ENCODE results near the gene RBMS1.

RBMS1 gene

DNA sequence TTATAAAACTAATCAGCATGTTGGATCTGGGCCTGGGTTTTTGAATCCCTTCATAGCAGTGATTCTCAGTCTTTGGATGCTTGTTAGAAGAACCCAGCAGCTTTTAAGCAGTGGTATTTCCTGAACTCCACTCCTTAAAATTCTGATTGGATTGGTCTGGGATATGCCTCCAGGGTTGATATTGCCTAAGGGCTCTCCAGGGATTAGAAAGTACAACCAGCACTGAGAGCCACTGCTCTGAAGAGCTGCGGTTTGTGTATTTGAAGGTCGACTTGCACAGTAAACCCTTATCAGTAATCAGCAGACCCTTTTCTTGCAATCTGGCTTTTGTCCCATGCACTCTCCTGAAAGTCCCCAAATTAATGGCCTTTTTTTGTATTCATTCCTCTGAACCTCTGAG, 17.0 kb upstream of the RBMS1 start:
- Mint-ChIP-seq H3K4me1 (peaks cover 32% of the 10 kb centered on the region), H3K36me3 (ENCODE audit: low read depth) (peaks cover 2% of the 10 kb centered on the region), H3K9me3 (no peaks in the 10 kb centered on the region), H3K4me3 (no peak overlapping the region), H3K27me3 (peaks cover 2% of the 10 kb centered on the region), H3K27ac (no peak overlapping the region)
- DNase-seq = no peak
- ATAC-seq = no peak

DNA sequence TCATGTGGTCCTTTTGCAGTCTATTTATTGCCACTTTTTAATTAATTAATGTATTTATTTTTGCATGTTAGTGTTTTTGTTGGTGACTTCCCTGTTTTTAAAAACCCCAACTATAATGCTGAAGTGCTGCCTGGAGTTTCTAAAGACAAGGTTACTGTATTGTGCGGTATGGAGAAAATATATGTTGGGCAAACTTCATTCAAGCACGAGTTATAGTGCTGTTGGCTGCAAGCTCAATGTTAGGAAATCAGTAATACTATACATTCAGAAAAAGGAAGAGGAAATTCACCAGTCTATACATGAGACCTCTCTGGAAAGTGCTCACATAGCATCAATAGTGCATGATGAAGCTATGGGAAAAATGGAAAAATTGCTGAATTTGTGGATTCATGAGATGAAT, 15.4 kb upstream of the RBMS1 start:
- Mint-ChIP-seq H3K27ac (no peak overlapping the region), H3K36me3 (ENCODE audit: low read depth) (peaks cover 2% of the 10 kb centered on the region), H3K9me3 (no peaks in the 10 kb centered on the region), H3K4me3 (no peak overlapping the region), H3K27me3 (no peaks in the 10 kb centered on the region), H3K4me1 (peaks cover 24% of the 10 kb centered on the region)
- no peak for ATAC-seq
- no peak for DNase-seq

- Mint-ChIP-seq H3K27me3 (no peaks in the 10 kb centered on the region), H3K4me1 (peaks cover 21% of the 10 kb centered on the region), H3K36me3 (ENCODE audit: low read depth) (peaks cover 2% of the 10 kb centered on the region), H3K9me3 (no peaks in the 10 kb centered on the region), H3K27ac (no peak overlapping the region), H3K4me3 (no peak overlapping the region)
- DNase-seq (no peak), ATAC-seq (no peak)
These were observed 13.9 kb upstream of the RBMS1 start for GRCh38 chr2:160507464-160507863.

- peak overlapping the region; percentile 47 for H3K4me3 Mint-ChIP-seq
- H3K9me3 Mint-ChIP-seq = no peaks in the 10 kb centered on the region
- peak overlapping the region; percentile 42 for H3K27ac Mint-ChIP-seq
- ATAC-seq (peak; percentile 69), DNase-seq (no peak)
- H3K36me3 Mint-ChIP-seq (ENCODE audit: low read depth) = peaks cover 2% of the 10 kb centered on the region
- H3K4me1 Mint-ChIP-seq = peaks cover 17% of the 10 kb centered on the region
- no peaks in the 10 kb centered on the region for H3K27me3 Mint-ChIP-seq
These were observed 13.4 kb upstream of the RBMS1 start for GRCh38 chr2:160507046-160507407.

- peak overlapping the region; percentile 47 for H3K4me3 Mint-ChIP-seq
- peaks cover 17% of the 10 kb centered on the region for H3K4me1 Mint-ChIP-seq
- no peaks in the 10 kb centered on the region for H3K9me3 Mint-ChIP-seq
- peak overlapping the region; percentile 42 for H3K27ac Mint-ChIP-seq
- no peaks in the 10 kb centered on the region for H3K27me3 Mint-ChIP-seq
- DNase-seq (no peak), ATAC-seq (no peak)
- peaks cover 2% of the 10 kb centered on the region for H3K36me3 Mint-ChIP-seq (ENCODE audit: low read depth)
These were observed 12.9 kb upstream of the RBMS1 start for GRCh38 chr2:160506371-160507045.

GRCh38 chr2:160505256-160505655, 11.6 kb upstream of the RBMS1 start:
- no peak overlapping the region for H3K27ac Mint-ChIP-seq
- peaks cover 2% of the 10 kb centered on the region for H3K36me3 Mint-ChIP-seq (ENCODE audit: low read depth)
- ATAC-seq = no peak

GRCh38 chr2:160502478-160502877, 8.9 kb upstream of the RBMS1 start:
- Mint-ChIP-seq H3K36me3 (ENCODE audit: low read depth) (peaks cover 2% of the 10 kb centered on the region), H3K27ac (no peak overlapping the region), H3K4me3 (no peak overlapping the region), H3K27me3 (no peaks in the 10 kb centered on the region), H3K9me3 (no peaks in the 10 kb centered on the region), H3K4me1 (peaks cover 12% of the 10 kb centered on the region)
- ATAC-seq = no peak
- DNase-seq = no peak

More at GRCh38 chr2:160505256-160505655, 11.6 kb upstream of the RBMS1 start:
- peaks cover 13% of the 10 kb centered on the region for H3K4me1 Mint-ChIP-seq
- H3K4me3 Mint-ChIP-seq = no peak overlapping the region
- no peaks in the 10 kb centered on the region for H3K27me3 Mint-ChIP-seq
- DNase-seq = no peak
- no peaks in the 10 kb centered on the region for H3K9me3 Mint-ChIP-seq

DNA sequence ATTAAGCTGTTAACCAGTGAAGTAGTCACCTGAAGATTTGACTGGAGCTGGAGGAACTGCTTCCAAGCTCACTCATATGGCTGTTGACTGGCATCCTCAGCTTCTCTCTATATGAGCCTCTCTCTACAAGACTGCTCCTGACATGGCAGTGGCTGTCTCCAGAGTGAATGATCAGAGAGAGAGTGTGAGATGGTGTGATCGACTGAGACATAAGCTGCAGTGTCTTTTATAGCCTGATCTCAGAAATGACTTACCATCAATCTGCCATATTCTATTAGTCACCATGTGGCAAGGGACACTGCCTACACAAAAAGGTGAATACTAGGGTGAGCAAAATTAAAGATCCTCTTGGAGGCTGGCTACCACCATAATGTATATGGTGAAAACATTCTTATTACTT, 7.8 kb upstream of the RBMS1 start:
- no peak overlapping the region for H3K4me3 Mint-ChIP-seq
- H3K36me3 Mint-ChIP-seq (ENCODE audit: low read depth) = peaks cover 1% of the 10 kb centered on the region
- DNase-seq = no peak
- no peaks in the 10 kb centered on the region for H3K9me3 Mint-ChIP-seq
- peak; percentile 49 for ATAC-seq
- H3K4me1 Mint-ChIP-seq = peaks cover 6% of the 10 kb centered on the region
- H3K27me3 Mint-ChIP-seq = no peaks in the 10 kb centered on the region
- H3K27ac Mint-ChIP-seq = no peak overlapping the region

- Mint-ChIP-seq H3K9me3 (no peaks in the 10 kb centered on the region), H3K27me3 (no peaks in the 10 kb centered on the region), H3K36me3 (ENCODE audit: low read depth) (no peaks in the 10 kb centered on the region), H3K27ac (no peak overlapping the region), H3K4me1 (peaks cover 18% of the 10 kb centered on the region), H3K4me3 (no peak overlapping the region)
- ATAC-seq (no peak), DNase-seq (no peak)
These were observed 6.3 kb upstream of the RBMS1 start for GRCh38 chr2:160499865-160500264.

- Mint-ChIP-seq H3K36me3 (ENCODE audit: low read depth) (no peaks in the 10 kb centered on the region), H3K4me3 (no peak overlapping the region), H3K4me1 (peaks cover 26% of the 10 kb centered on the region)
These were observed 4.5 kb upstream of the RBMS1 start for GRCh38 chr2:160498137-160498536.

DNA sequence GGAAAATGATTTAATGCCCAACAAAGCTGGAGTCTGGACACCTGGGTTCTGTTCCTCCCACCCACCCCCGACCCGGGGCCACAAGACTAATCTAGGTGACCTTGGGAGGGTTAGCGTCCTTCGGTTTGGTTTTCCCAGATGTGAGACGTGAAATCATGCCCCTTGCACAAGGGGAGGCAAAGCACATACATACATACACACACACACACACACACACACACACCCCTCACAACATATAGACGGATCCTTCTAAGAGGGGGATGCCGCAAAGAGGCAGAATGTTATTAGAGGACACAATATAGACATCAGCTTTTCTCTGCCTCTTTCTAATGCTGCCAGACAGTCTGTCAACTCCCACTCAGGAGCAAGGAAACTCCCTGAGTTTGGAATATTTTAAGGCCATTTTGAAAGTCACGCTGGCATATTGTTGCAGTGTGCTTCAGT, 616 bp upstream of the RBMS1 start:
- no peaks in the 10 kb centered on the region for H3K9me3 Mint-ChIP-seq
- DNase-seq (no peak), ATAC-seq (no peak)
- H3K4me1 Mint-ChIP-seq = peaks cover 55% of the 10 kb centered on the region
- H3K27ac Mint-ChIP-seq = no peak overlapping the region
- no peaks in the 10 kb centered on the region for H3K36me3 Mint-ChIP-seq (ENCODE audit: low read depth)
- H3K4me3 Mint-ChIP-seq = peak overlapping the region; percentile 91
- peaks cover 2% of the 10 kb centered on the region for H3K27me3 Mint-ChIP-seq

More at GRCh38 chr2:160498137-160498536, 4.5 kb upstream of the RBMS1 start:
- no peaks in the 10 kb centered on the region for H3K9me3 Mint-ChIP-seq
- DNase-seq (no peak), ATAC-seq (no peak)
- no peak overlapping the region for H3K27ac Mint-ChIP-seq
- peaks cover 2% of the 10 kb centered on the region for H3K27me3 Mint-ChIP-seq

DNA sequence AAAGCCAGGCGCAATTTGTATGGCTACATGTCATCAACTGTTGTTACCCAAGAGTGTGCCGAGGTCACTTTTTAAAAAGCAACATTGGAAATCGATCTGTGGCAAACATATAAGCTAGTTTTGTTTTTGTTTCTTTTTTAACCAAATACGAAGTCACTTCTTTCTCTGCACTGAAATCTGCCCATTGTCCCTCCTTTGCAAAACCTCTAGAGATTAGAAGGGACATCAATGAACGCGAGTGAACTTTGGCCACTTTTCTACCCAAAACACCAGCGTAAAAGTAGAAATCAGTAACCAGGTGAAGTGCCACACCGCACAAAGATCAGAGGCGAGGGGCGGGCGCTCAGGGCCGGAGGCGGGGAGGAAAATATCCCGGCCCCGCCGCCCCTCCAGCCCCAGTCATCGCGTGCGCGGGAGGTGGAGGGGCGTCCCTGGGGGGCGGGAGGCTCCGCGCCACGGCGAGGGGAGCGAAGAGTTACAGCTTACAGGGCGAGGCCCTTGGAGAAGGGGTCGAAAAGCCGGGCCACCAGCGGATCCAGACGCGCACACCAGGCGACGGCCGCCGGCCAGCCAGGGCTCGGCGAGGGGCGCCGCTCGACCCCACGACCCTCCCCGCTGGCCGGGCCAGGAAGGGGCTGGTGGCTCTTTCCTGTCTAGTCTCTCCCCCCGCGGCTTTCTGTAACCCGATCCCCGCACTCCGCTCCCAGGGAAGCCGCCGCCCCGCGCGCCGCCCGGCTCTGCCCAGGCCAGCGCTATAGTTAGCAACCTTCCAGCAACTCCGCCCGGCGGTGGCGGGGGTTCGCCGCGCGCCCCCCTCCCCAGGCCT, 993 bp downstream of the RBMS1 start:
- Mint-ChIP-seq H3K4me1 (peaks cover 70% of the 10 kb centered on the region), H3K27me3 (peaks cover 2% of the 10 kb centered on the region), H3K27ac (peak overlapping the region; percentile 91), H3K4me3 (peak overlapping the region; percentile 91), H3K9me3 (no peaks in the 10 kb centered on the region), H3K36me3 (ENCODE audit: low read depth) (no peaks in the 10 kb centered on the region)
- DNase-seq (peak; percentile 69), ATAC-seq (peak; percentile 52)

GRCh38 chr2:160491911-160492371, 1.7 kb downstream of the RBMS1 start:
- Mint-ChIP-seq H3K4me1 (peaks cover 74% of the 10 kb centered on the region), H3K4me3 (peak overlapping the region; percentile 91), H3K36me3 (ENCODE audit: low read depth) (no peaks in the 10 kb centered on the region), H3K9me3 (no peaks in the 10 kb centered on the region), H3K27me3 (peaks cover 2% of the 10 kb centered on the region), H3K27ac (peak overlapping the region; percentile 91)
- DNase-seq (no peak), ATAC-seq (no peak)

GRCh38 chr2:160490733-160491685, 2.6 kb downstream of the RBMS1 start:
- Mint-ChIP-seq H3K27ac (peak overlapping the region; percentile 91), H3K9me3 (no peaks in the 10 kb centered on the region), H3K4me3 (peak overlapping the region; percentile 91), H3K36me3 (ENCODE audit: low read depth) (no peaks in the 10 kb centered on the region), H3K27me3 (peaks cover 2% of the 10 kb centered on the region), H3K4me1 (peaks cover 77% of the 10 kb centered on the region)
- ATAC-seq (no peak), DNase-seq (no peak)
